VCaP (cell line): Measurements from ENCODE around the gene BCLAF1.

Source experiments
- H3K27ac ChIP-seq: fragments of 450-650 bp; 2 replicates; pipeline ENCODE4 v1.5.1; 2017
- CTCF ChIP-seq: fragments of 450-650 bp; conservative IDR thresholded peaks from 2 replicates; pipeline ENCODE4 v1.5.1; 2017; ENCODE audit warnings: mild to moderate bottlenecking, moderate library complexity

Gene BCLAF1

GRCh38 chr6:136254851-136255466, 34.7 kb downstream of the BCLAF1 start:
- H3K27ac ChIP-seq = no peak overlapping the region
- TF ChIP-seq CTCF = no peak

GRCh38 chr6:136253734-136254133, 35.9 kb downstream of the BCLAF1 start:
- no peak for TF ChIP-seq CTCF
- no peak overlapping the region for H3K27ac ChIP-seq

GRCh38 chr6:136252441-136252840, 37.2 kb downstream of the BCLAF1 start:
- no peak overlapping the region for H3K27ac ChIP-seq
- no peak for TF ChIP-seq CTCF

- peak overlapping the region; percentile 68 for H3K27ac ChIP-seq
- TF ChIP-seq CTCF = no peak
Measured at GRCh38 chr6:136251394-136251793, 38.3 kb downstream of the BCLAF1 start.

- no peak for TF ChIP-seq CTCF
- peak overlapping the region; percentile 68 for H3K27ac ChIP-seq
Measured at GRCh38 chr6:136250686-136251008, 39.0 kb downstream of the BCLAF1 start.

GRCh38 chr6:136249811-136250685, 39.6 kb downstream of the BCLAF1 start, which contains the start of gene MTFR2:
Gene MTFR2, minus strand, starts transcription at chr6:136250311. Its CDS starts 1,212 bp downstream, at chr6:136249099.
- peak within 1 kb of the TSS; percentile 68 for H3K27ac ChIP-seq

More at GRCh38 chr6:136249811-136250685, 39.6 kb downstream of the BCLAF1 start, which contains the start of gene MTFR2:
- no peak for TF ChIP-seq CTCF
